HG02943 (cell line): ENCODE data around the gene ZSCAN16.
"Not testable (repeated sequence)": the region's sequence is repeated elsewhere in the genome, so short reads cannot be mapped to it uniquely, and the experiment has no call there.

ENCODE experiments used
- ATAC-seq: cut with Tn5 transposase; IDR thresholded peaks from one replicate; pipeline ENCODE4 v1.9.1; 2021; ENCODE audit warnings: mild to moderate bottlenecking, low read depth, moderate library complexity; ENCODE audit not compliant: unreplicated experiment

ZSCAN16 gene

GRCh38 chr6:28124350-28124970, at the start of gene ZSCAN16:
TSS of gene ZSCAN16 (plus strand) at chr6:28124609. CDS start at chr6:28125444, 835 bp downstream.
- ATAC-seq, result peak; percentile 90

GRCh38 chr6:28078050-28078449, 46.4 kb upstream of the ZSCAN16 start:
- no peak for ATAC-seq

GRCh38 chr6:28078836-28079235, 45.6 kb upstream of the ZSCAN16 start:
- ATAC-seq, result no peak

DNA sequence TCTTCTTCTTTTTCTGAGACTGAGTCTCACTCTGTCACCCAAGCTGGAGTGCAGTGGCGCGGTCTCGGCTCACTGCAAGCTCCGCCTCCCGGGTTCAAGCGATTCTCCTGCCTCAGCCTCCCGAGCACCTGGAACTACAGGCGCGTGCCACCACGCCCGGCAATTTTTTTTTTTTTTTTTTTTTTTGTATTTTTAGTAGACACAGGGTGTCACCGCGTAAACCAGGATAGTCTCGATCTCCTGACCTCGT, 44.1 kb upstream of the ZSCAN16 start, which contains the start of gene ZNF165:
ZNF165 (plus strand) TSS at position 188 of the 250 bp plus-strand sequence. CDS start 4,913 bp downstream, outside the sequence.
- ATAC-seq, result peak; percentile 22

GRCh38 chr6:28080631-28081485, 43.6 kb upstream of the ZSCAN16 start:
- ATAC-seq, result peak; percentile 71

- peak; percentile 40 for ATAC-seq
Measured at GRCh38 chr6:28081486-28081751, 43.0 kb upstream of the ZSCAN16 start.

- ATAC-seq, result no peak
Measured at GRCh38 chr6:28082939-28083338, 41.5 kb upstream of the ZSCAN16 start.

- no peak for ATAC-seq
Measured at GRCh38 chr6:28089054-28089453, 35.4 kb upstream of the ZSCAN16 start.

DNA sequence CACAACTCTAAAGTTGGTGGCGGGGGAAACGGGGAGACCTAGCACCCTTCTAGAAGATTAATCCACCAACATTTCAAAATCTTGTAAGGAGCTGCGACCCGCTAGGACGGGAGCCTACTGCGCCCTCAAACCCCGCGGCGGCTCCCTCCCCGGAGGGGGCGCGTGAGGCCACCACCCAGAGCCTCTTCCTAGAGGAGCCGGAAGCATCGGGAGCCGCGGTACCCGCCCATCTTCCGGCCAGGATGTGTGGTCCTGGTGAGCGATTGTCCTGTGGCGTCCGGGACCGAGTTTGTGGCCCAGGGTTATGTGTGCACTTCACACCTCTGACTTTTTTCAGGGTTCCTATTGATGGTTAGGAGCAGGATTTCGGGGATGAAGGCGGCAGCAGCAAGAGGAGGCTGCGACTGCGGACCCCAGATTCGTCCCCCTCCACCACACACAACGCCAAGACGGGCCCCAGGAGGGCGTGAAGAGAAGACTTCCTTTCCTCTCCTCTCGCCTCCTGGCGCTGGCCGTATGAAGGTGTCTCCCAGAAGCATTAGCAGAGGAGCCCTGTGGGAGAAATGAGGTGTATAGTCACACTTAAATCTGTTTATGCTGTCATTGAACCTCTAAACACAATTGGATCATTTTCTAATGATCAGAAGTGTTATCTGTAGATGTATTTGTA, 33.4 kb upstream of the ZSCAN16 start:
- ATAC-seq, result no peak

- not testable (repeated sequence) for ATAC-seq
Measured at GRCh38 chr6:28102222-28102621, 22.2 kb upstream of the ZSCAN16 start.

DNA sequence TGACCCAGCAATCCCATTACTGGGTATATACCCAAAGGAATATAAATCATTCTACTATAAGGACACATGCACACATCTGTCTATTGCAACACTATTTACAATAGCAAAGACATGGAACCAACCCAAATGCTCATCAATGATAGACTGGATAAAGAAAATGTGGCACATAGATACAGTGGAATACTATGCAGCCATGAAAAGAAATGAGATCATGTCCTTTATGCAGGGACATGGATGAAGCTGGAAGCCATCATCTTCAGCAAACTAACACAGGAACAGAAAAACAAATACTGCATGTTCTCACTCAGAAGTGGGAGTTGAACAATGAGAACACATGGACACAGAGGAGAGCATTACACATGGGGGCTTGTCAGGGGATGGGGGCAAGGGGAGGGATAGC, 21.7 kb upstream of the ZSCAN16 start:
- not testable (repeated sequence) for ATAC-seq

DNA sequence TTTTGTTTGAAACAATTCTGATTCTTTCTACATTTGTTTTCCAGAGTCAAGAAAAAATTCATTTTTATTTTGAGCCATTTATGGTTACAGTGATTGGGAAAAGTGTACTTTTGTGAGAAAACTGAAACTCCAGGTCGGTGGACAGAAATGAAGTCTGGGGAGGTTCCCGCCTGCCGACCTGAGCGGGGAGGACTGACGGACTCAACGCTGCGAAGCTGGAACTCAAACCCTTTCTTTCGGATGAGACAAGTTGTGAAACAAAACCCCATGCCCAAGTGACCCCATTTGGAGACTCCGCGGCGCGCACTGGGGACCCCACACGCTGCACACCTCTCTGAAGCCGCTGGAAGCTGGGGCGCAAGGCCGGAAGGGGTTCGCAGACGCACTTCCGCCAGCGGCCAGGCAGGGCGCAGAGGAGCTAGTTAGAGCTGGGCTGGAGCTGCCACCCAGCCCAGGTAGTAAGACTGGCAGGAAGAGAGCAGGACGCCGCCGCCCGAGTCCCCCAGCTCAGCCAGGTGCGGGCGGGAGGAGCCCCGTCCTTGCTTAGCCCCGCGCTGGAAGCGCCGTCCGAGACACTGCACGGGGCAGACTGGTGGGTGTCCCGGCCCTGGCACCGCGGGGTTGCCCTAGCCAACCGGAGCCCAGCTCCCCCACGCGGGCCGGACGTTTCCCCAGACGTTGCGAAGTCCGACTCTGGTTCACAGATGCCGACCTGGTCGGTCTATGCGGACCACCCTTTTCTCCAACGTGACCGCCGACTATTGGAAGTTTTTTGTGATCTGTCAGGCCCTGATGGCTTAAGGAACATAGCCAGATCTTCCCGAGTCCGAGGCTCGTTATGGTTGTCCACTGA, 19.8 kb upstream of the ZSCAN16 start:
- peak; percentile 98 for ATAC-seq

DNA sequence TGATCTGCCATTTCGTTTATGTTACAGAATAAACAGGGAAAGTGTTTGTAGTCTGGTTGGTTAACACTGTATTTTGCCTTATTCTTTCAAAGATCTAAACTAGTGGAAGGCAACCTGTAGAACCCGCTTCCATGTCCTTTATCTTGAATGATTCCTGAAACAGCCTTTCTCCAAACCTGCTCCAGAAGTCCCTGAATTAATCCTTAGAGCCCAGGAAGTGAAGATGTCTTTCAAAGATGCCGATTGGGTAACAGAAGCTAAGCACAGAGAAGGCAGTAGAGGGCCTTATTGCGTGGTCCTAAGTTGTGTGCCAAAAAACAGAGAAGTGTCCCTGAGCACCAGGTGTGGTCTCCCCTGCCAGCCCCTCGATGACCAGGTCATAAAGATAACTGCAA, 19.2 kb upstream of the ZSCAN16 start:
- ATAC-seq, result peak; percentile 28

DNA sequence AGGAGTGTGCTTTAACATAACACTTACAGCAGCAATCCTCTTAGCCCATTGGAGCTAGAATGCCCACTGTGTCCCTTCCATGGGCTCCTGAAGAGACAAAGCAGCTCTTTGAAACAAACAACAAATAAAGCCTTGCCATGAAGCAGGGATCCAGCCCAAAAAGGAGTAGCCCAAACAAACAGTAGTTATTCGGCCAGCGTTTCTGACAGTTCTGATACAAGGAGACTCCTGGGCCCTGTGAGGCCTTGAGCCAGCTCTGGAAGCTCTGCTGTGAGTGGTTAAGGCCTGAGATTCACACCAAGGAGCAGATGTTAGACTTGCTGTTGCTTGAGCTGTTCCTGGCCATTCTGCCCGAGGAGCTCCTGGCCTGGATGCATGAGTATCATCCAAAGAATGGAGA, 16.9 kb upstream of the ZSCAN16 start:
- ATAC-seq, result no peak

DNA sequence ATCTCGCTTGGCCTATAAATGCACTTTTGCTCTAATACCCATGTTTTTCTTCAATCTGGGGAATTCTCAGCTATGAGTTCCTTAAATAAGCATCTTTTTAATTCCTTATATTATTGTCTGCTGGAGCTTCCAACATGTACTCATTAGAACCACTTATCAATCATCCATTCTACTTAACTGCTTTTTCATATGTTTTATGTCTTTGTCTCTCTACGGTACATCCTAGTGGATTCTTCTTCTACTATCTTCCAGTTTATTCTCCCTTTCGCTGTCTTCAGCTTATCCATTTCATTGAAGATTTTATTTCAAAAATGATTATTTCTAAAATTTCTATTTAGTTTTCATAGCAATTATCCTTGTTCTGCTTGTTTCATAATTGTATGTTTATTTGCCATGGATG, 12.4 kb upstream of the ZSCAN16 start:
- ATAC-seq, result no peak

DNA sequence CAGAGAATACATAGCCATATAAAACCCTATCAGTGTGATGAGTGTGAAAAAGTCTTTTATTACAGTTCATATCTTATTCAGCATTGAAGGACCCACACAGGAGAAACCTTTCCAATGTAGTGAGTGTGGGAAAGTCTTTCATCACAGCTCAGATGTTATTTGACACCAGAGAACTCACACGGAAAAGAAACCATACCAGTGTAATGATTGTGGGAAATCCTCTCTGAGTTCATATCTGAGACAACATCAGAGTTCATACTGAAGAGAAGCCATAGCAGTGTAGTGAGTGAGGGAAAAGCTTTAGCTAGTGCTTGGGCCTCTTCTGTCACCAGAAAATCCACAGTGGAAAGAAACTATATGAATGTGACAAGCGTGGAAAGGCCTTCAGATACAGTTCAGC, 8.6 kb upstream of the ZSCAN16 start:
- no peak for ATAC-seq

GRCh38 chr6:28117386-28118050, 6.9 kb upstream of the ZSCAN16 start:
- ATAC-seq, result no peak

- no peak for ATAC-seq
Measured at GRCh38 chr6:28118217-28118616, 6.2 kb upstream of the ZSCAN16 start.

DNA sequence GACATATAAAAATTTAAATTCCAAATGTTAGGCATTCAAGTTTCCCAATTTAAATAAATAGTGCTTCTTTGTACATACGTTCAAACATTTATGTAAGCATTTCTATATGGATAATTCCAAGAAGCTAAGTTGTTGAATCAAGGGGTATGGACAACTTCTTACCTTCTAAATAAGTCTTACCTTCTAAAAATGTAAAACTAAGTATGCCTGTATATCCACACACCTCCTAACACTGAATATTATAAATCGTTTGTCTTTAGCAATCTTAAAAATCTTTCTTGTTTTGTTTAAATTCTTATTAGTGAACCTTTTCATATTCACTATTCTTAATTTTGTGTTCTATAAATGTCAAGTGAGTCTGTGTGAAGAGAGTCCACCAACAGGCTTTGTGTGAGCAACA, 2.5 kb upstream of the ZSCAN16 start:
- no peak for ATAC-seq

DNA sequence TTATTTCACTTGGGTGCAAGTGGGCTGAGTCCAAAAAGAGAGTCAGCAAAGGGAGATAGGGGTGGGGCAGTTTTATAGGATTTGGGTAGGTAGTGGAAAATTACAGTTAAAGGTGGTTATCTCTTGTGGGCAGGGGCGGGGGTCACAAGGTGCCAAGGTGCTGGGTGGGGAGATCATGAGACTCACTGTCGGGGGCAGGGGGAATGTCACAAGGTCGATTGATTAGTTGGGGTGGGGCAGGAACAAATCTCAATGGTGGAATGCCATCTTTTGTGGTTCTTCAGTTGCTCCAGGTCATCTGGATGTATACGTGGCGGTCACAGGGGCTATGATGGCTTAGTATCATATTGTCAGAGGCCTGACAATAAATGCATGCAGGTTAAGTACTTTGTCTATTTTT, 2.1 kb upstream of the ZSCAN16 start:
- ATAC-seq, result not testable (repeated sequence)
